GM12878 (cell line): Measurements from ENCODE around the gene GSTM2. TPM values are rescaled to one million over a fixed set of nuclear protein-coding genes. Genes with fewer than 3 reads are reported as not detected.

Experiments used
- ATAC-seq: fragments of 200-7000 bp; cut with Tn5 transposase; 3 replicates; pipeline ENCODE4 v1.9.1; 2020; ENCODE audit warnings: mild to moderate bottlenecking, moderate library complexity
- BruUV-seq: library from RNA; stranded (reverse); fragments of 400-500 nt; replicated peaks from 2 replicates; lab custom pipeline; 2021; lab: Mats Ljungman, UMichigan
- CTCF ChIA-PET: fragments of 300-600 bp; sonication (Branson Sonifier 250); formaldehyde crosslinking; extraction: SDS; loops from one replicate; lab custom pipeline; 2021; ENCODE audit warnings: inconsistent platforms; lab: Yijun Ruan, JAX
- POLR2A ChIA-PET: fragments of 350-600 bp; formaldehyde crosslinking; extraction: SDS; loops from one replicate; lab custom pipeline; 2021; ENCODE audit warnings: inconsistent platforms; lab: Charles Lee
- RAD21 ChIA-PET: fragments of 300-600 bp; sonication (Branson Sonifier 250); formaldehyde crosslinking; loops from one replicate; lab custom pipeline; 2023; ENCODE audit warnings: antibody characterized with exemption; ENCODE audit not compliant: unreplicated experiment; lab: Charles Lee
- SMC1A ChIA-PET: fragments of 300-600 bp; sonication (Branson Sonifier 250); formaldehyde crosslinking; loops from one replicate; lab custom pipeline; 2023; ENCODE audit not compliant: unreplicated experiment, uncharacterized antibody; lab: Charles Lee
- DNase-seq: peaks from one replicate; pipeline ENCODE4 v3.0.0-alpha.2; 2011; ENCODE audit warnings: low read depth, low spot score
- FAIRE-seq: peaks from 3 replicates; lab custom pipeline; 2011; peaks lifted over from hg19 to GRCh38; lab: Jason Lieb, UNC
- H2AFZ ChIP-seq: 2 replicates; pipeline ENCODE4 v1.6.0; 2011; ENCODE audit warnings: low read depth, low read length, control low read depth; ENCODE audit not compliant: control insufficient read depth
- H3K27ac ChIP-seq: 2 replicates; pipeline ENCODE4 v1.5.1; 2011; ENCODE audit warnings: control low read depth; ENCODE audit not compliant: control insufficient read depth, insufficient read depth
- H3K27me3 ChIP-seq, 2 experiments: replicated peaks in 1 of 2; 2 replicates each; pipeline versions ENCODE4 v1.6.0 to v1.6.1; 2011; ENCODE audit warnings: low read length in 1 of 2; ENCODE audit not compliant: control insufficient read depth in 2 of 2, insufficient read depth in 2 of 2
- H3K36me3 ChIP-seq, 2 experiments: 2 replicates each; pipeline ENCODE4 v1.5.1; 2011; ENCODE audit warnings: low read length in 1 of 2; ENCODE audit not compliant: control insufficient read depth in 2 of 2, insufficient read depth in 2 of 2
- H3K4me1 ChIP-seq: 2 replicates; pipeline ENCODE4 v1.6.1; 2011; ENCODE audit warnings: mild to moderate bottlenecking, low read length, moderate library complexity, mixed read lengths; ENCODE audit not compliant: control insufficient read depth, insufficient read depth
- H3K4me2 ChIP-seq: 2 replicates; pipeline ENCODE4 v1.6.0; 2011; ENCODE audit warnings: control low read depth; ENCODE audit not compliant: control insufficient read depth, insufficient read depth
- H3K4me3 ChIP-seq: fragments of 200-600 bp; sonication (generic); 2 replicates; pipeline ENCODE4 v1.5.1; 2016
- H3K79me2 ChIP-seq: 2 replicates; pipeline ENCODE4 v1.6.0; 2011; ENCODE audit warnings: low read length; ENCODE audit not compliant: control insufficient read depth, insufficient read depth
- H3K9ac ChIP-seq: 2 replicates; pipeline ENCODE4 v1.8.0; 2011; ENCODE audit warnings: low read length, control low read depth, mixed read lengths; ENCODE audit not compliant: control insufficient read depth, insufficient read depth
- H3K9me3 ChIP-seq: replicated peaks from 3 replicates; pipeline ENCODE4 v1.5.1; 2011; ENCODE audit warnings: mild to moderate bottlenecking, low read length; ENCODE audit not compliant: control insufficient read depth, insufficient read depth
- H4K20me1 ChIP-seq: 2 replicates; pipeline ENCODE4 v1.6.0; 2011; ENCODE audit not compliant: control insufficient read depth, insufficient read depth
- CEBPB ChIP-seq, 2 experiments: fragments of 150-350 bp in 1 of 2; IDR thresholded peaks; 2 replicates each; pipeline ENCODE4 v1.6.1; 2012 to 2014; ENCODE audit warnings: low read depth in 2 of 2, low read length in 2 of 2, borderline replicate concordance in 1 of 2, inconsistent platforms in 1 of 2
- ESRRA ChIP-seq: IDR thresholded peaks from 2 replicates; pipeline ENCODE4 v1.6.1; 2012; ENCODE audit warnings: mild to moderate bottlenecking, low read length, improper control_type of control experiment
- KDM1A ChIP-seq: fragments of 200-600 bp; sonication (generic); IDR thresholded peaks from 2 replicates; pipeline ENCODE4 v1.6.1; 2016; ENCODE audit warnings: borderline replicate concordance
- MYC ChIP-seq: IDR thresholded peaks from 2 replicates; pipeline ENCODE4 v1.6.1; 2011; ENCODE audit warnings: mild to moderate bottlenecking, low read length, moderate library complexity, inconsistent platforms; ENCODE audit not compliant: insufficient read depth, insufficient replicate concordance, insufficient read length, severe bottlenecking
- PML ChIP-seq: IDR thresholded peaks from 2 replicates; pipeline ENCODE4 v1.6.1; 2012; ENCODE audit warnings: low read length, inconsistent platforms
- SMC3 ChIP-seq: IDR thresholded peaks from 2 replicates; pipeline ENCODE4 v1.6.1; 2011; ENCODE audit warnings: low read length, improper control_type of control experiment, borderline replicate concordance
- SUZ12 ChIP-seq: fragments of 200-600 bp; sonication (generic); IDR thresholded peaks from one replicate; pipeline ENCODE4 v1.6.1; 2018; ENCODE audit warnings: antibody characterized with exemption, mild to moderate bottlenecking; ENCODE audit not compliant: unreplicated experiment
- WGBS: methylation state at CpG from one replicate; pipeline ENCODE4 v1.1.6; 2016; ENCODE audit warnings: low lambda C conversion rate; ENCODE audit not compliant: insufficient replicate concordance, insufficient coverage; ENCODE audit errors: missing lambda C conversion rate; 5-methylcytosine and 5-hydroxymethylcytosine counted together
- in situ Hi-C: fragments of 300-500 bp; cut with MboI; formaldehyde crosslinking; loops from 9 replicates; pipeline ENCODE4 v1.14.3; 2018; ENCODE audit warnings: mixed read lengths
- intact Hi-C: fragments of 100-400 bp; cut with micrococcal nuclease; formaldehyde crosslinking; loops from one replicate; pipeline ENCODE4 v1.14.2; 2022; ENCODE audit not compliant: unreplicated experiment
- polyA plus RNA-seq, 11 experiments: library from polyadenylated mRNA; depleted of rRNA in 4 of 11; unstranded in 6 of 11; stranded (reverse) in 5 of 11; fragments of >200 nt; fragmentation: Nextera tagmentation in 4 of 11; fragmentation: Illumina TruSeq in 1 of 11; extraction: Ambion mirVana in 4 of 11; extraction: Trizol in 1 of 11; gene quantifications; 1 replicate in 1 of 11; 2 replicates in 10 of 11; pipeline versions ENCODE4 v1.2.1 to v1.2.3, GENCODE V29; 2011 to 2016; ENCODE audit warnings: inconsistent platforms in 2 of 11, missing spikeins in 2 of 11, low read depth in 1 of 11
- total RNA-seq, 4 experiments: library from RNA; depleted of rRNA in 3 of 4; stranded (reverse); fragments of >200 nt in 3 of 4; fragmentation: Illumina TruSeq in 1 of 4; extraction: Trizol in 1 of 4; gene quantifications; 2 replicates each; pipeline versions ENCODE4 v1.2.1 to v1.2.3, GENCODE V29; 2013 to 2021
- TF ChIP-seq, protein P1 (sequence below): fragments of 450-650 bp; IDR thresholded peaks from 2 replicates; pipeline ENCODE4 v1.6.1; 2017; ENCODE audit warnings: mild to moderate bottlenecking, low read depth, inconsistent platforms; ENCODE audit not compliant: poor library complexity, severe bottlenecking
- TF ChIP-seq, protein P2 (sequence below): fragments of 450-650 bp; formaldehyde crosslinking; IDR thresholded peaks from 2 replicates; pipeline ENCODE4 v1.4.0; 2022; ENCODE audit warnings: mild to moderate bottlenecking, moderate library complexity

The GSTM2 gene
- total and polyA plus RNA-seq, 10 of the 15 experiments (the other 5 are each of a cell fraction or from before 2014, with no cell fraction given): 8.3 to 32.3 (median 20.2) TPM

GRCh38 chr1:109661391-109661790 is 6.5 kb upstream of the GSTM2 start:
- no peaks in the 10 kb centered on the region for H3K9me3 ChIP-seq
- H3K27me3 ChIP-seq: no peaks in the 10 kb centered on the region
- no peaks in the 10 kb centered on the region for H3K4me1 ChIP-seq
- FAIRE-seq (no peak), DNase-seq (no peak), ATAC-seq (no peak)
- ChIA-PET SMC1A (interaction anchor here (0.9 to 1.4 kb wide), 2 partner anchors 10 to 318 kb away, joined by 3 to 4 read pairs; no protein-coding TSS in a partner anchor), CTCF (interaction anchor here (1.4 to 3.7 kb wide), 4 partner anchors 10 to 323 kb away, joined by 3 to 23 read pairs (median 6); partner anchors contain the start of gene AHCYL1), POLR2A (interaction anchor here (0.7 to 0.8 kb wide), 2 partner anchors 131 to 236 kb away, joined by 3 to 4 read pairs; no protein-coding TSS in a partner anchor), RAD21 (no interaction called here)
- H3K36me3 ChIP-seq: no peaks in the 10 kb centered on the region; a peak in 1 of 4 replicates
- TF ChIP-seq MYC (no peak), KDM1A (no peak)
- no peak overlapping the region for H3K4me2 ChIP-seq
- no peak overlapping the region for H3K9ac ChIP-seq
- in situ Hi-C loops (no loop called here), intact Hi-C loops (no loop called here)
- BruUV-seq: no TSS peak
- no peaks in the 10 kb centered on the region for H4K20me1 ChIP-seq
- no peak overlapping the region for H3K4me3 ChIP-seq
- 35% methylated on average over 2 of the region's 2 CpGs for WGBS
- no peaks in the 10 kb centered on the region for H3K79me2 ChIP-seq
- no peak overlapping the region for H3K27ac ChIP-seq
- no peak overlapping the region for H2AFZ ChIP-seq

DNA sequence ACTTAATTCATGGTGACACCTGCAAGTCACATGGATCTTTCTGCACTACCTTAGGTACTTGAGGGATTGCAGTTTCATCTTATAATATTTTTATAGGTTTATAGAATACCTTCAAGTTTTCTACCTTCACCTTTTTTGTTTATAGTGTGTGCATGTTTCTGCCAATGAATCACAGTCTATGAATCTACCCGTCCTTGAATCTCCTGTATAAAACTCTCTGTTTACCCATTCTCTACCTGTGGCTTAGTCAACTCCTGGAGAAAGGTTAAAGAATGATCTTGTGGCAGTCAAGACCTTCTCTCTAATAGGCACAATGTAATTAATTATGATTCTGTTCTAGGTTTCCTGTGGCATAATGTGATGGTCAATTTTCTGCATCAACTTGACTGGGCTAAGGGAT is 3.2 kb upstream of the GSTM2 start:
- DNase-seq (no peak), FAIRE-seq (no peak), ATAC-seq (no peak)
- in situ Hi-C loops (no loop called here), intact Hi-C loops (no loop called here)
- H3K4me2 ChIP-seq: no peak overlapping the region
- TF ChIP-seq CEBPB (IDR thresholded peaks at IDR 0.05; ENCODE audit: borderline replicate concordance in 1 of 2, low read depth in 2 of 2, low read length in 2 of 2) (no peak), SUZ12 (no peak), ESRRA (no peak), SMC3 (no peak), PML (no peak)
- TF ChIP-seq, protein P1, sequence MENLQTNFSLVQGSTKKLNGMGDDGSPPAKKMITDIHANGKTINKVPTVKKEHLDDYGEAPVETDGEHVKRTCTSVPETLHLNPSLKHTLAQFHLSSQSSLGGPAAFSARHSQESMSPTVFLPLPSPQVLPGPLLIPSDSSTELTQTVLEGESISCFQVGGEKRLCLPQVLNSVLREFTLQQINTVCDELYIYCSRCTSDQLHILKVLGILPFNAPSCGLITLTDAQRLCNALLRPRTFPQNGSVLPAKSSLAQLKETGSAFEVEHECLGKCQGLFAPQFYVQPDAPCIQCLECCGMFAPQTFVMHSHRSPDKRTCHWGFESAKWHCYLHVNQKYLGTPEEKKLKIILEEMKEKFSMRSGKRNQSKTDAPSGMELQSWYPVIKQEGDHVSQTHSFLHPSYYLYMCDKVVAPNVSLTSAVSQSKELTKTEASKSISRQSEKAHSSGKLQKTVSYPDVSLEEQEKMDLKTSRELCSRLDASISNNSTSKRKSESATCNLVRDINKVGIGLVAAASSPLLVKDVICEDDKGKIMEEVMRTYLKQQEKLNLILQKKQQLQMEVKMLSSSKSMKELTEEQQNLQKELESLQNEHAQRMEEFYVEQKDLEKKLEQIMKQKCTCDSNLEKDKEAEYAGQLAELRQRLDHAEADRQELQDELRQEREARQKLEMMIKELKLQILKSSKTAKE: no peak
- TF ChIP-seq, protein P2, sequence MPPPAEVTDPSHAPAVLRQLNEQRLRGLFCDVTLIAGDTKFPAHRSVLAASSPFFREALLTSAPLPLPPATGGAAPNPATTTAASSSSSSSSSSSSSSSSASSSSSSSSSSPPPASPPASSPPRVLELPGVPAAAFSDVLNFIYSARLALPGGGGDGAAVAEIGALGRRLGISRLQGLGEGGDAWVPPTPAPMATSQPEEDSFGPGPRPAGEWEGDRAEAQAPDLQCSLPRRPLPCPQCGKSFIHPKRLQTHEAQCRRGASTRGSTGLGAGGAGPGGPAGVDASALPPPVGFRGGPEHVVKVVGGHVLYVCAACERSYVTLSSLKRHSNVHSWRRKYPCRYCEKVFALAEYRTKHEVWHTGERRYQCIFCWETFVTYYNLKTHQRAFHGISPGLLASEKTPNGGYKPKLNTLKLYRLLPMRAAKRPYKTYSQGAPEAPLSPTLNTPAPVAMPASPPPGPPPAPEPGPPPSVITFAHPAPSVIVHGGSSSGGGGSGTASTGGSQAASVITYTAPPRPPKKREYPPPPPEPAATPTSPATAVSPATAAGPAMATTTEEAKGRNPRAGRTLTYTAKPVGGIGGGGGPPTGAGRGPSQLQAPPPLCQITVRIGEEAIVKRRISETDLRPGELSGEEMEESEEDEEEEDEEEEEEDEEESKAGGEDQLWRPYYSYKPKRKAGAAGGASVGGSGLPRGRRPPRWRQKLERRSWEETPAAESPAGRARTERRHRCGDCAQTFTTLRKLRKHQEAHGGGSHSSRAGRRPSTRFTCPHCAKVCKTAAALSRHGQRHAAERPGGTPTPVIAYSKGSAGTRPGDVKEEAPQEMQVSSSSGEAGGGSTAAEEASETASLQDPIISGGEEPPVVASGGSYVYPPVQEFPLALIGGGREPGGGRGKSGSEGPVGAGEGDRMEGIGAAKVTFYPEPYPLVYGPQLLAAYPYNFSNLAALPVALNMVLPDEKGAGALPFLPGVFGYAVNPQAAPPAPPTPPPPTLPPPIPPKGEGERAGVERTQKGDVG (CRISPR knock-in tag): no peak
- no peak overlapping the region for H3K9ac ChIP-seq
- WGBS: 43% methylated on average over 1 of the region's 1 CpG
- no peaks in the 10 kb centered on the region for H3K9me3 ChIP-seq
- no peaks in the 10 kb centered on the region for H3K36me3 ChIP-seq
- SMC1A ChIA-PET: no interaction called here
- H3K27me3 ChIP-seq: no peaks in the 10 kb centered on the region
- H4K20me1 ChIP-seq: no peaks in the 10 kb centered on the region
- RAD21 ChIA-PET: no interaction called here
- H3K4me3 ChIP-seq: no peak overlapping the region
- POLR2A ChIA-PET: no interaction called here
- no peaks in the 10 kb centered on the region for H3K79me2 ChIP-seq
- H3K27ac ChIP-seq: no peak overlapping the region
- peaks cover 3% of the 10 kb centered on the region; the same call in 1 of the 2 replicates for H3K4me1 ChIP-seq
- CTCF ChIA-PET: no interaction called here
- no TSS peak for BruUV-seq
- no peak overlapping the region for H2AFZ ChIP-seq
